H1 (cell line): ENCODE results near the gene CD4. TPM values are rescaled to one million over a fixed set of nuclear protein-coding genes. Genes with fewer than 3 reads are reported as not detected.

ENCODE experiments used
- CTCF ChIA-PET: fragments of 300-600 bp; sonication (Branson Sonifier 250); formaldehyde crosslinking; loops from one replicate; lab custom pipeline; 2021; ENCODE audit not compliant: partially characterized antibody; lab: Charles Lee
- POLR2A ChIA-PET: fragments of 300-600 bp; sonication (Branson Sonifier 250); formaldehyde crosslinking; loops from one replicate; lab custom pipeline; 2021; ENCODE audit warnings: inconsistent platforms; ENCODE audit not compliant: partially characterized antibody; lab: Charles Lee
- DNase-seq, 2 experiments: peaks; one replicate each; pipeline versions ENCODE4 v3.0.0 to v3.0.0-alpha.2; 2010 to 2022; ENCODE audit warnings: low spot score in 2 of 2, low read depth in 1 of 2, mixed read lengths in 1 of 2
- FAIRE-seq: peaks from 2 replicates; lab custom pipeline; 2011; peaks lifted over from hg19 to GRCh38; lab: Jason Lieb, UNC
- H2AFZ ChIP-seq: 2 replicates; pipeline ENCODE4 v1.8.1; 2012; ENCODE audit warnings: low read length, inconsistent platforms
- H2AK5ac ChIP-seq: 2 replicates; pipeline ENCODE4 v1.6.1; 2013; ENCODE audit warnings: low read depth, low read length
- H2BK120ac ChIP-seq: replicated peaks from 2 replicates; pipeline ENCODE3; 2013; ENCODE audit warnings: low read depth, low read length, inconsistent platforms
- H2BK12ac ChIP-seq: 2 replicates; pipeline ENCODE4 v1.6.1; 2013; ENCODE audit warnings: low read depth, low read length
- H2BK15ac ChIP-seq: 2 replicates; pipeline ENCODE4 v1.6.1; 2013; ENCODE audit warnings: low read length
- H2BK20ac ChIP-seq: 2 replicates; pipeline ENCODE4 v1.6.1; 2013; ENCODE audit warnings: low read length
- H2BK5ac ChIP-seq: 2 replicates; pipeline ENCODE4 v1.6.1; 2013; ENCODE audit warnings: low read depth, low read length
- H3K14ac ChIP-seq: 2 replicates; pipeline ENCODE4 v1.6.1; 2013; ENCODE audit warnings: inconsistent platforms; ENCODE audit not compliant: insufficient read length
- H3K18ac ChIP-seq: 2 replicates; pipeline ENCODE4 v1.6.1; 2013; ENCODE audit warnings: low read length; ENCODE audit errors: extremely low read depth
- H3K23ac ChIP-seq: 2 replicates; pipeline ENCODE4 v1.6.1; 2013; ENCODE audit warnings: inconsistent platforms; ENCODE audit not compliant: insufficient read length
- H3K23me2 ChIP-seq: 2 replicates; pipeline ENCODE4 v1.6.1; 2013; ENCODE audit warnings: low read depth, low read length
- H3K27ac ChIP-seq: 2 replicates; pipeline ENCODE4 v1.6.1; 2011; ENCODE audit warnings: low read depth, low read length, inconsistent platforms
- H3K27me3 ChIP-seq, 4 experiments: replicated peaks in 1 of 4; 1 replicate in 1 of 4; 2 replicates in 3 of 4; pipeline versions ENCODE4 v1.6.1 to v1.8.1; 2011 to 2013; ENCODE audit warnings: low read length in 3 of 4, mild to moderate bottlenecking in 3 of 4, inconsistent platforms in 2 of 4, mixed read lengths in 2 of 4, moderate library complexity in 1 of 4; ENCODE audit not compliant: control insufficient read depth in 3 of 4, insufficient read depth in 3 of 4; ENCODE audit errors: extremely low read depth in 1 of 4
- H3K36me3 ChIP-seq, 4 experiments: 2 replicates each; pipeline versions ENCODE4 v1.6.1 to v1.8.1; 2011 to 2013; ENCODE audit warnings: mild to moderate bottlenecking in 4 of 4, low read length in 3 of 4, moderate library complexity in 2 of 4, control low read depth in 1 of 4, inconsistent platforms in 1 of 4; ENCODE audit not compliant: insufficient read depth in 4 of 4, control insufficient read depth in 2 of 4
- H3K4ac ChIP-seq: replicated peaks from 2 replicates; pipeline ENCODE3; 2013; ENCODE audit warnings: low read length, low read depth, mixed read lengths, inconsistent platforms; ENCODE audit not compliant: insufficient read length
- H3K4me1 ChIP-seq, 4 experiments: replicated peaks in 1 of 4; 1 replicate in 1 of 4; 2 replicates in 3 of 4; pipeline versions ENCODE4 v1.6.1 to v1.8.1; 2011 to 2013; ENCODE audit warnings: low read length in 3 of 4, inconsistent platforms in 2 of 4, mixed read lengths in 1 of 4; ENCODE audit not compliant: insufficient read depth in 4 of 4, control insufficient read depth in 3 of 4
- H3K4me2 ChIP-seq, 2 experiments: 2 replicates each; pipeline versions ENCODE4 v1.6.1 to v1.8.1; 2011 to 2013; ENCODE audit warnings: low read depth in 2 of 2, low read length in 2 of 2, control low read depth in 1 of 2, inconsistent platforms in 1 of 2, mild to moderate bottlenecking in 1 of 2; ENCODE audit not compliant: insufficient read depth in 1 of 2
- H3K4me3 ChIP-seq, 4 experiments: fragments of 200-600, 300-600 bp in 1 of 4; sonication (generic), shearing (Covaris generic), sonication (Bioruptor Twin) in 1 of 4; 2 replicates each; pipeline versions ENCODE4 v1.5.1 to v1.8.1; 2011 to 2016; ENCODE audit warnings: low read length in 4 of 4, low read depth in 3 of 4, control low read depth in 2 of 4, inconsistent platforms in 2 of 4, mild to moderate bottlenecking in 2 of 4, mixed read lengths in 1 of 4, moderate library complexity in 1 of 4; ENCODE audit not compliant: insufficient read depth in 2 of 4; ENCODE audit errors: extremely low read depth in 1 of 4
- H3K56ac ChIP-seq: replicated peaks from 2 replicates; pipeline ENCODE3; 2013; ENCODE audit warnings: low read depth, mild to moderate bottlenecking, mixed read lengths, low read length, inconsistent platforms; ENCODE audit not compliant: insufficient read length
- H3K79me1 ChIP-seq: 2 replicates; pipeline ENCODE4 v1.6.1; 2013; ENCODE audit warnings: low read depth, low read length, control low read depth
- H3K79me2 ChIP-seq, 2 experiments: 2 replicates each; pipeline versions ENCODE4 v1.6.1 to v1.8.1; 2012 to 2013; ENCODE audit warnings: low read length in 2 of 2, mild to moderate bottlenecking in 2 of 2, inconsistent platforms in 1 of 2; ENCODE audit not compliant: insufficient read depth in 2 of 2, control insufficient read depth in 1 of 2
- H3K9ac ChIP-seq, 4 experiments: replicated peaks in 1 of 4; 1 replicate in 1 of 4; 2 replicates in 3 of 4; pipeline versions ENCODE4 v1.6.1 to v1.8.1; 2011 to 2013; ENCODE audit warnings: low read depth in 3 of 4, low read length in 3 of 4, control low read depth in 2 of 4, mild to moderate bottlenecking in 2 of 4, moderate library complexity in 2 of 4, inconsistent platforms in 1 of 4; ENCODE audit errors: extremely low read depth in 1 of 4
- H3K9me3 ChIP-seq, 2 experiments: 2 replicates each; pipeline versions ENCODE4 v1.6.1 to v1.8.1; 2012 to 2013; ENCODE audit warnings: mild to moderate bottlenecking in 2 of 2, moderate library complexity in 2 of 2, control low read depth in 1 of 2, inconsistent platforms in 1 of 2, low read depth in 1 of 2, low read length in 1 of 2, mixed read lengths in 1 of 2; ENCODE audit not compliant: insufficient read depth in 2 of 2
- H4K20me1 ChIP-seq, 2 experiments: replicated peaks in 1 of 2; 2 replicates each; pipeline versions ENCODE3 to v1.8.1; 2011 to 2013; ENCODE audit warnings: inconsistent platforms in 2 of 2, low read length in 2 of 2, mild to moderate bottlenecking in 1 of 2; ENCODE audit not compliant: insufficient read depth in 2 of 2, control insufficient read depth in 1 of 2
- H4K5ac ChIP-seq: 2 replicates; pipeline ENCODE4 v1.6.1; 2013; ENCODE audit warnings: low read length, low read depth, mixed read lengths, inconsistent platforms; ENCODE audit not compliant: insufficient read length
- H4K8ac ChIP-seq: 2 replicates; pipeline ENCODE4 v1.8.0; 2013; ENCODE audit warnings: mild to moderate bottlenecking, moderate library complexity, low read length, inconsistent platforms; ENCODE audit not compliant: insufficient read depth; ENCODE audit errors: extremely low read depth
- H4K91ac ChIP-seq: replicated peaks from 2 replicates; pipeline ENCODE3; 2013; ENCODE audit warnings: low read length, mixed read lengths, inconsistent platforms; ENCODE audit not compliant: insufficient read length
- CREB1 ChIP-seq: IDR thresholded peaks from 2 replicates; pipeline ENCODE4 v1.6.1; 2012; ENCODE audit warnings: inconsistent platforms
- KDM5A ChIP-seq: fragments of 200-600 bp; IDR thresholded peaks from 2 replicates; pipeline ENCODE4 v1.7.1; 2012; ENCODE audit warnings: mild to moderate bottlenecking, low read length, inconsistent platforms, mixed read lengths
- WGBS, 2 experiments: shearing (Covaris generic) in 1 of 2; methylation state at CpG; one replicate each; pipeline versions ENCODE4 v1.1.6 to v1.1.7; 2013 to 2015; ENCODE audit warnings: low lambda C conversion rate in 2 of 2, mixed read lengths in 2 of 2, inconsistent platforms in 1 of 2, low coverage in 1 of 2, missing lambda C conversion rate in 1 of 2; ENCODE audit not compliant: insufficient replicate concordance in 2 of 2, insufficient coverage in 1 of 2, insufficient read length in 1 of 2; ENCODE audit errors: extremely low coverage in 1 of 2, missing lambda C conversion rate in 1 of 2; 5-methylcytosine and 5-hydroxymethylcytosine counted together
- polyA plus RNA-seq, 7 experiments: library from polyadenylated mRNA; depleted of rRNA in 3 of 7; stranded (reverse) in 5 of 7; unstranded in 2 of 7; fragments of >200 nt in 5 of 7; fragments of 200-250 nt in 2 of 7; gene quantifications; 1 replicate in 5 of 7; 2 replicates in 1 of 7; 4 replicates in 1 of 7; pipeline versions ENCODE4 v1.2.1 to v1.2.3, GENCODE V29; 2011 to 2013; ENCODE audit warnings: missing spikeins in 2 of 7, mixed read lengths in 2 of 7
- total RNA-seq: library from RNA; stranded (reverse); fragmentation: NEBNext Ultra II Directional; extraction: Animal tissue kit (Norgen Biotek cat#: 25700); gene quantifications from 2 replicates; pipeline ENCODE4 v1.2.1, GENCODE V29; 2021
- TF ChIP-seq, protein P1 (sequence below), 3 experiments: IDR thresholded peaks; 1 replicate in 2 of 3; 2 replicates in 1 of 3; pipeline versions ENCODE4 v1.5.1 to v1.6.1; 2011; ENCODE audit warnings: low read length in 3 of 3, mild to moderate bottlenecking in 3 of 3, inconsistent platforms in 2 of 3, low read depth in 1 of 3, moderate library complexity in 1 of 3; ENCODE audit not compliant: insufficient read depth in 1 of 3; ENCODE audit errors: control extremely low read depth in 1 of 3

The CD4 gene
- total and polyA plus RNA-seq, 2 of the 8 experiments (the other 6 are each of a cell fraction or from before 2014, with no cell fraction given): 3.4 to 5.1 TPM

DNA sequence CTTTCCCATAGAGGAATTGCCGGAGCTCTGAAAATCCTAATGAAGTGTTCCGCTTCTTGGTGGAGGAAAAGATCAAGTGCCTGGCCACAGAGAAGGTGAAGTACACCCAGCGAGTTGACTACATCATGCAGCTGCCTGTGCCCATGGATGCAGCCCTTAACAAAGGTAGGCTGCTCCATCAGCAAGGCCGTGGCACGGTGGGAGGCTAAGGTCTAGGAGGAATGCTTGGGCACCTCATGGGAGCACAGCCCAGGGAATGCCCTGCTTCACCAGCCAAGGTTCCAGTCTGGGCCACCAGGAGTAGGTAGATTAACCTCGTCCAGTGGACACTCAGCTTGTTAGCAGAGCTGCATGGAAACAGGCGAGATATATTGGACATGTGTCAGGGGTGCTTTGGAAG, 71.6 kb downstream of the CD4 start:
- ChIA-PET CTCF (interaction anchor here (0.6 to 4.5 kb wide), 8 partner anchors 10 to 108 kb away, joined by 3 to 27 read pairs (median 4); partner anchors contain the start of genes GNB3, MLF2 and SPSB2), POLR2A (interaction anchor here (0.7 to 18.9 kb wide), 5 partner anchors 8 to 323 kb away, joined by 3 to 588 read pairs (median 7); partner anchors contain the start of genes C12orf57, CDCA3, GNB3 and RNU7-1)
- Histone ChIP-seq H3K23ac (no peak overlapping the region), H4K20me1 (peaks cover 0 to 2% of the 10 kb centered on the region in 2 experiments), H4K5ac (no peak overlapping the region), H3K23me2 (no peaks in the 10 kb centered on the region), H3K27me3 (no peaks in the 10 kb centered on the region), H2BK120ac (no peak overlapping the region), H2BK20ac (no peak overlapping the region), H4K91ac (no peak overlapping the region), H3K79me1 (no peaks in the 10 kb centered on the region; the same call in 1 of the 2 replicates), H2AFZ (no peak overlapping the region), H3K18ac (no peak overlapping the region), H3K4me3 (no peak overlapping the region), H3K9me3 (no peaks in the 10 kb centered on the region), H3K4ac (no peak overlapping the region), H2AK5ac (no peak overlapping the region), H3K14ac (no peak overlapping the region), H2BK12ac (no peak overlapping the region), H3K4me1 (peaks cover 0 to 6% (median 2%) of the 10 kb centered on the region in 4 experiments; a peak in 4 of 7 replicates), H2BK5ac (no peak overlapping the region), H3K56ac (no peak overlapping the region), H3K27ac (no peak overlapping the region), H3K4me2 (no peak overlapping the region), H3K36me3 (peaks cover 28 to 79% (median 69%) of the 10 kb centered on the region in 4 experiments), H3K79me2 (no peaks in the 10 kb centered on the region), H4K8ac (no peak overlapping the region), H2BK15ac (no peak overlapping the region), H3K9ac (no peak overlapping the region)
- FAIRE-seq (no peak), DNase-seq (no peak)
- WGBS, 2 experiments: 94% methylated on average over 7 of the region's 7 CpGs; no CpG with 5 or more reads in 1 of the 2 experiments
- TF ChIP-seq KDM5A (no peak), CREB1 (no peak)
- TF ChIP-seq, protein P1, sequence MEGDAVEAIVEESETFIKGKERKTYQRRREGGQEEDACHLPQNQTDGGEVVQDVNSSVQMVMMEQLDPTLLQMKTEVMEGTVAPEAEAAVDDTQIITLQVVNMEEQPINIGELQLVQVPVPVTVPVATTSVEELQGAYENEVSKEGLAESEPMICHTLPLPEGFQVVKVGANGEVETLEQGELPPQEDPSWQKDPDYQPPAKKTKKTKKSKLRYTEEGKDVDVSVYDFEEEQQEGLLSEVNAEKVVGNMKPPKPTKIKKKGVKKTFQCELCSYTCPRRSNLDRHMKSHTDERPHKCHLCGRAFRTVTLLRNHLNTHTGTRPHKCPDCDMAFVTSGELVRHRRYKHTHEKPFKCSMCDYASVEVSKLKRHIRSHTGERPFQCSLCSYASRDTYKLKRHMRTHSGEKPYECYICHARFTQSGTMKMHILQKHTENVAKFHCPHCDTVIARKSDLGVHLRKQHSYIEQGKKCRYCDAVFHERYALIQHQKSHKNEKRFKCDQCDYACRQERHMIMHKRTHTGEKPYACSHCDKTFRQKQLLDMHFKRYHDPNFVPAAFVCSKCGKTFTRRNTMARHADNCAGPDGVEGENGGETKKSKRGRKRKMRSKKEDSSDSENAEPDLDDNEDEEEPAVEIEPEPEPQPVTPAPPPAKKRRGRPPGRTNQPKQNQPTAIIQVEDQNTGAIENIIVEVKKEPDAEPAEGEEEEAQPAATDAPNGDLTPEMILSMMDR (IDR thresholded peaks at IDR 0.05; ENCODE audit: control extremely low read depth in 1 of 3, insufficient read depth in 1 of 3, low read depth in 1 of 3, low read length in 3 of 3): no peak
